CD4-positive, CD25-positive, alpha-beta regulatory T cell (primary cell): ENCODE measurements around the gene JAG1. TPM values are rescaled to one million over a fixed set of nuclear protein-coding genes. Genes with fewer than 3 reads are reported as not detected.

Experiments used
- ATAC-seq, 2 donors: fragments of 150-1000 bp; cut with Tn5 transposase; one replicate each; pipeline ENCODE4 v1.10.0; 2021; ENCODE audit warnings: low read depth in 2 of 2, moderate number of reproducible peaks in 2 of 2, moderate library complexity in 1 of 2
- DNase-seq, 3 donors: peaks; one replicate each; pipeline versions ENCODE4 v3.0.0 to v3.0.0-alpha.2; 2012 to 2022; ENCODE audit warnings: mixed read lengths in 1 of 3
- H3K27ac ChIP-seq: one replicate; pipeline ENCODE4 v1.7.0; 2013; ENCODE audit warnings: mild to moderate bottlenecking, low read length; ENCODE audit not compliant: insufficient read depth, poor library complexity, severe bottlenecking
- H3K27me3 ChIP-seq: one replicate; pipeline ENCODE4 v1.7.0; 2013; ENCODE audit warnings: low read length; ENCODE audit not compliant: control insufficient read depth, insufficient read depth
- H3K36me3 ChIP-seq: one replicate; pipeline ENCODE4 v1.7.0; 2013; ENCODE audit warnings: mild to moderate bottlenecking, low read length, moderate library complexity; ENCODE audit not compliant: control insufficient read depth, insufficient read depth
- H3K4me1 ChIP-seq: 2 replicates; pipeline ENCODE4 v1.7.0; 2013; ENCODE audit warnings: mild to moderate bottlenecking, low read length; ENCODE audit not compliant: insufficient read depth, control insufficient read depth, poor library complexity, severe bottlenecking
- H3K4me3 ChIP-seq: one replicate; pipeline ENCODE4 v1.7.0; 2013; ENCODE audit warnings: low read depth, mild to moderate bottlenecking, low read length, moderate library complexity
- H3K9me3 ChIP-seq, 2 experiments: 1 replicate in 1 of 2; 2 replicates in 1 of 2; pipeline ENCODE4 v1.7.0; 2013; ENCODE audit warnings: low read length in 2 of 2, mild to moderate bottlenecking in 1 of 2, moderate library complexity in 1 of 2; ENCODE audit not compliant: control insufficient read depth in 2 of 2
- H3K27ac Mint-ChIP-seq, 3 donors: one replicate each; pipeline ENCODE4 v1.8.0; 2020 to 2022; ENCODE audit warnings: mild to moderate bottlenecking in 3 of 3, mixed read lengths in 3 of 3, moderate library complexity in 2 of 3
- H3K27me3 Mint-ChIP-seq: one replicate; pipeline ENCODE4 v1.8.0; 2022; ENCODE audit warnings: mild to moderate bottlenecking, mixed read lengths
- H3K36me3 Mint-ChIP-seq: one replicate; pipeline ENCODE4 v1.8.0; 2020; ENCODE audit warnings: mixed read lengths
- H3K4me1 Mint-ChIP-seq, 4 donors: one replicate each; pipeline ENCODE4 v1.8.0; 2020 to 2022; ENCODE audit warnings: mixed read lengths in 4 of 4, mild to moderate bottlenecking in 1 of 4
- H3K4me3 Mint-ChIP-seq, 4 donors: one replicate each; pipeline ENCODE4 v1.8.0; 2020 to 2022; ENCODE audit warnings: mild to moderate bottlenecking in 4 of 4, mixed read lengths in 4 of 4, moderate library complexity in 3 of 4
- H3K9me3 Mint-ChIP-seq, 7 donors: one replicate each; pipeline ENCODE4 v1.8.0; 2020 to 2022; ENCODE audit warnings: mixed read lengths in 7 of 7, mild to moderate bottlenecking in 3 of 7, moderate library complexity in 2 of 7
- polyA plus RNA-seq, 4 donors: library from polyadenylated mRNA; unstranded; fragments of 300-500 nt; fragmentation: Illumina TruSeq; gene quantifications; one replicate each; pipeline ENCODE4 v1.2.3, GENCODE V29; 2021
- total RNA-seq: library from RNA; stranded (reverse); gene quantifications from one replicate; pipeline ENCODE4 v1.2.3, GENCODE V29; 2022

Gene JAG1
- total and polyA plus RNA-seq, 5 donors from 2014 or later, result 0.03 to 0.30 (median 0.05) TPM; not detected in 1

- Mint-ChIP-seq H3K9me3 (no peaks in the 10 kb centered on the region), H3K27ac (no peak overlapping the region), H3K36me3 (peaks cover 4% of the 10 kb centered on the region), H3K27me3 (peaks cover 4% of the 10 kb centered on the region), H3K4me1 (no peaks in the 10 kb centered on the region), H3K4me3 (no peak overlapping the region)
- no peaks in the 10 kb centered on the region for H3K36me3 ChIP-seq
- H3K4me3 ChIP-seq, result no peak overlapping the region
- no peak for DNase-seq
- no peak for ATAC-seq
- H3K9me3 ChIP-seq, result no peaks in the 10 kb centered on the region
- no peaks in the 10 kb centered on the region for H3K27me3 ChIP-seq
- H3K27ac ChIP-seq, result no peak overlapping the region
- H3K4me1 ChIP-seq, result no peaks in the 10 kb centered on the region
Observed at GRCh38 chr20:10636326-10636818, 37.4 kb downstream of the JAG1 start.

- H3K4me1 Mint-ChIP-seq, result no peaks in the 10 kb centered on the region
- H3K4me3 Mint-ChIP-seq, result no peak overlapping the region
- no peaks in the 10 kb centered on the region for H3K27me3 ChIP-seq
- no peak for ATAC-seq
- H3K9me3 ChIP-seq, result no peaks in the 10 kb centered on the region
- no peak overlapping the region for H3K27ac ChIP-seq
- peaks cover 4% of the 10 kb centered on the region for H3K27me3 Mint-ChIP-seq
- no peak for DNase-seq
- H3K27ac Mint-ChIP-seq, result no peak overlapping the region
- H3K9me3 Mint-ChIP-seq, result no peaks in the 10 kb centered on the region
- H3K4me1 ChIP-seq, result no peaks in the 10 kb centered on the region
- no peak overlapping the region for H3K4me3 ChIP-seq
- H3K36me3 Mint-ChIP-seq, result peaks cover 4% of the 10 kb centered on the region
- H3K36me3 ChIP-seq, result no peaks in the 10 kb centered on the region
Observed at GRCh38 chr20:10635476-10636208, 38.2 kb downstream of the JAG1 start.

GRCh38 chr20:10634683-10635411 is 39.0 kb downstream of the JAG1 start:
- H3K36me3 ChIP-seq, result no peaks in the 10 kb centered on the region
- Mint-ChIP-seq H3K9me3 (no peaks in the 10 kb centered on the region), H3K27ac (no peak overlapping the region), H3K4me1 (no peaks in the 10 kb centered on the region), H3K27me3 (peaks cover 4% of the 10 kb centered on the region), H3K4me3 (no peak overlapping the region), H3K36me3 (peaks cover 7% of the 10 kb centered on the region)
- H3K4me3 ChIP-seq, result no peak overlapping the region
- H3K4me1 ChIP-seq, result no peaks in the 10 kb centered on the region
- no peak for ATAC-seq
- DNase-seq, result no peak
- no peaks in the 10 kb centered on the region for H3K9me3 ChIP-seq
- H3K27ac ChIP-seq, result no peak overlapping the region
- no peaks in the 10 kb centered on the region for H3K27me3 ChIP-seq

GRCh38 chr20:10634211-10634610 is 39.6 kb downstream of the JAG1 start:
- no peaks in the 10 kb centered on the region for H3K27me3 Mint-ChIP-seq
- Histone ChIP-seq H3K9me3 (no peaks in the 10 kb centered on the region), H3K36me3 (no peaks in the 10 kb centered on the region), H3K27me3 (no peaks in the 10 kb centered on the region), H3K4me1 (no peaks in the 10 kb centered on the region), H3K4me3 (no peak overlapping the region), H3K27ac (no peak overlapping the region)
- H3K9me3 Mint-ChIP-seq, result no peaks in the 10 kb centered on the region
- no peak overlapping the region for H3K4me3 Mint-ChIP-seq
- peaks cover 9% of the 10 kb centered on the region for H3K36me3 Mint-ChIP-seq
- no peak overlapping the region for H3K27ac Mint-ChIP-seq
- H3K4me1 Mint-ChIP-seq, result no peaks in the 10 kb centered on the region
- no peak for DNase-seq
- ATAC-seq, result no peak

GRCh38 chr20:10633718-10634117 is 40.1 kb downstream of the JAG1 start:
- H3K27ac Mint-ChIP-seq, result no peak overlapping the region
- no peaks in the 10 kb centered on the region for H3K4me1 ChIP-seq
- DNase-seq (peak in 1 of 3 donors; percentile 25), ATAC-seq (no peak)
- no peak overlapping the region for H3K27ac ChIP-seq
- peaks cover 9% of the 10 kb centered on the region for H3K36me3 Mint-ChIP-seq
- no peaks in the 10 kb centered on the region for H3K9me3 Mint-ChIP-seq
- no peaks in the 10 kb centered on the region for H3K9me3 ChIP-seq
- H3K27me3 Mint-ChIP-seq, result no peaks in the 10 kb centered on the region
- no peak overlapping the region for H3K4me3 ChIP-seq
- H3K27me3 ChIP-seq, result no peaks in the 10 kb centered on the region
- H3K4me1 Mint-ChIP-seq, result no peaks in the 10 kb centered on the region
- H3K36me3 ChIP-seq, result no peaks in the 10 kb centered on the region
- H3K4me3 Mint-ChIP-seq, result no peak overlapping the region

GRCh38 chr20:10632721-10633509 is 40.9 kb downstream of the JAG1 start:
- H3K9me3 Mint-ChIP-seq, result no peaks in the 10 kb centered on the region
- Histone ChIP-seq H3K27me3 (no peaks in the 10 kb centered on the region), H3K27ac (no peak overlapping the region), H3K4me3 (no peak overlapping the region), H3K36me3 (no peaks in the 10 kb centered on the region), H3K4me1 (no peaks in the 10 kb centered on the region), H3K9me3 (no peaks in the 10 kb centered on the region)
- peaks cover 9% of the 10 kb centered on the region for H3K36me3 Mint-ChIP-seq
- H3K27me3 Mint-ChIP-seq, result no peaks in the 10 kb centered on the region
- no peak overlapping the region for H3K27ac Mint-ChIP-seq
- no peaks in the 10 kb centered on the region for H3K4me1 Mint-ChIP-seq
- DNase-seq (no peak), ATAC-seq (no peak)
- H3K4me3 Mint-ChIP-seq, result no peak overlapping the region

GRCh38 chr20:10631126-10631525 is 42.7 kb downstream of the JAG1 start:
- Mint-ChIP-seq H3K27me3 (no peaks in the 10 kb centered on the region), H3K4me1 (no peaks in the 10 kb centered on the region), H3K27ac (no peak overlapping the region), H3K36me3 (peaks cover 6% of the 10 kb centered on the region), H3K4me3 (no peak overlapping the region), H3K9me3 (no peaks in the 10 kb centered on the region)
- DNase-seq (no peak), ATAC-seq (no peak)
- Histone ChIP-seq H3K4me1 (no peaks in the 10 kb centered on the region), H3K4me3 (no peak overlapping the region), H3K27ac (no peak overlapping the region), H3K9me3 (no peaks in the 10 kb centered on the region), H3K36me3 (no peaks in the 10 kb centered on the region), H3K27me3 (no peaks in the 10 kb centered on the region)
